ENCODE measurements around the gene TUBB1. TPM values are rescaled to one million over a fixed set of nuclear protein-coding genes. Genes with fewer than 3 reads are reported as not detected.

The TUBB1 gene
- total and polyA plus RNA-seq, 2 of the 4 experiments (the other 2 are of a cell fraction): not detected

Other genes starting within 250 kb of the TUBB1 start
- 0.54 and 0.83 TPM in 2 replicates for gene GNAS-AS1, start 168.5 kb upstream of the TUBB1 start, total RNA-seq (2012; rRNA removed)
- gene GNAS-AS1, start 168.5 kb upstream of the TUBB1 start, polyA plus RNA-seq (2012; rRNA removed): 0.60 and 0.90 TPM in 2 replicates
- gene GNAS, start 166.7 kb upstream of the TUBB1 start, total RNA-seq (2012; rRNA removed): 377 and 397 TPM in 2 replicates
- gene GNAS, start 166.7 kb upstream of the TUBB1 start, polyA plus RNA-seq (2012; rRNA removed): 1,064 and 1,356 TPM in 2 replicates
- 82.2 and 94.1 TPM in 2 replicates for gene NELFCD, start 38.2 kb upstream of the TUBB1 start, total RNA-seq (2012; rRNA removed)
- 85.7 and 88.9 TPM in 2 replicates for gene NELFCD, start 38.2 kb upstream of the TUBB1 start, polyA plus RNA-seq (2012; rRNA removed)
- 43.6 and 46.1 TPM in 2 replicates for gene CTSZ, start 12.2 kb upstream of the TUBB1 start, total RNA-seq (2012; rRNA removed)
- 82.8 and 88.5 TPM in 2 replicates for gene CTSZ, start 12.2 kb upstream of the TUBB1 start, polyA plus RNA-seq (2012; rRNA removed)
- 3.8 and 12.2 TPM in 2 replicates for gene ATP5F1E, start 12.9 kb downstream of the TUBB1 start, total RNA-seq (2012; rRNA removed)
- gene ATP5F1E, start 12.9 kb downstream of the TUBB1 start, polyA plus RNA-seq (2012; rRNA removed): 34.5 and 42.6 TPM in 2 replicates
- 41.9 and 80.8 TPM in 2 replicates for gene PRELID3B, start 23.4 kb downstream of the TUBB1 start, total RNA-seq (2012; rRNA removed)
- 18.0 and 24.8 TPM in 2 replicates for gene PRELID3B, start 23.4 kb downstream of the TUBB1 start, polyA plus RNA-seq (2012; rRNA removed)
- not detected in 2 replicates for gene ZNF831, start 144.4 kb downstream of the TUBB1 start, total RNA-seq (2012; rRNA removed)
- gene ZNF831, start 144.4 kb downstream of the TUBB1 start, polyA plus RNA-seq (2012; rRNA removed): not detected in 2 replicates

Measured in IMR-90 (cell line).